Caki2 (cell line): ENCODE data around the gene FGF14. TPM values are rescaled to one million over a fixed set of nuclear protein-coding genes. Genes with fewer than 3 reads are reported as not detected.

Experiments
- DNase-seq: peaks from one replicate; pipeline ENCODE4 v3.0.0-alpha.2; 2015; ENCODE audit warnings: low read depth
- in situ Hi-C: cut with HindIII; loops from 2 replicates; pipeline ENCODE4 v1.10.0; 2016; ENCODE audit warnings: low sequenced_read_pairs, low pct_unique_long_range_greater_than_20kb, mixed read lengths
- total RNA-seq: library from RNA; depleted of rRNA; stranded (reverse); fragments of >200 nt; shearing (Covaris generic); gene quantifications from 2 replicates; pipeline ENCODE4 v1.2.3, GENCODE V29; 2014; ENCODE audit warnings: low replicate concordance

The FGF14 gene
- total RNA-seq, 1 experiment from 2014 or later = not detected

DNA sequence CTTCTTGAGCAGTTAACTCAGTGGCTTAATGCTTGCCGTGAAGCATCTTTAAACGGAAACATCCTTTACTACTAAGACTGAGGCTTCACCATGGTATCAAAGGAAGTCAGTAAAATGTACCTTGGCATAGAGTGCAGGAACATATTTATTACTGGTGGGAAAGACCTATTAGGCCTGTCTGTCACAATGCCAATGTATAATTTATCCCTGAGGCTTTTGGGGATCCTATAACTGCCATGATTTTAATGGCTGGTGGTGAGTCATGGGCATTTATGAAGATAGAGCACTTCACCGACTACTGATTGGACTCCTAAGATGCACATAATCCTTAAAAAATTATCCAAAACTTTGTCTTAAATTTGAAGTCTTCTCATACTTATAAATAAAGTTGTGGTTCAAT is 79.6 kb downstream of the FGF14 start:
- in situ Hi-C loops = no loop called here
- no peak for DNase-seq

DNA sequence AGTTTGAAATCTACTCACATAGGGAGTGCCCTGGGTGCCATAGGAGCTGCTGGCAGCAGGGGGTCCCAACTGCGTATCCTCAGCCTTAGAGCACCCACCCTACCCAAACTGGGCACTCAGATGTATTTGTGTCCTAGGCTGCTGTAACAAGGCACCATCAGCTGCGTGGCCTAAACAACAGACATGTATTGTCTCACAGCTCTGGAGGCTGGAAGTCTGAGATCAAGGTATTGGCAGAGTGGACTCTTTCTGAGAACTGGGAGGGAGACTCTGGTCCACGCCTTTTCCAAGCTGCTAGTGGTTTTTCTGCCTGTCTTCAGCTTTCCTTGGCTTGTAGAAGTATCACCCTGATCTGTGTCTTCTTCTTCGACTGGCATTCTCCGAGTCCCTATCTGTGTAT is 83.6 kb downstream of the FGF14 start:
- DNase-seq = no peak
- in situ Hi-C loops = no loop called here

DNA sequence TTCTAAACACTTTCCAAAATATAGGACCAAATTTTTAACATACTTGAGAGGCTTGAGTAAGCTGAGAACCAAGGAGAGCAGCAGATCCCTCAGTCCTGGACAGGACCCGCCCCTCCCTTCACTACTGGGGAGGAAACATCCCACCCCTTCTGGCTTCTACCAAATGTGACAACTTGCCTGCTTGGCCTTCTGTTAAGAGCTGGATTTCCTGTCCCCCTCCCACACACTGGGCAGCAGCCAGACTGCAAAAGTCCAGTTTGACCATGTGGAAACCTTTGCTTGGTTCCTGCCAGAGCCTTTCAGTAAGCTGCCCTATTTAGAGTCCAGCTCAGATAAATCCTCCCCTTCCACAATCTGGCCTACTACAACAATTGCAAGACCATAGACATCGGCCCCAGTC is 84.3 kb downstream of the FGF14 start:
- no peak for DNase-seq
- in situ Hi-C loops = no loop called here

DNA sequence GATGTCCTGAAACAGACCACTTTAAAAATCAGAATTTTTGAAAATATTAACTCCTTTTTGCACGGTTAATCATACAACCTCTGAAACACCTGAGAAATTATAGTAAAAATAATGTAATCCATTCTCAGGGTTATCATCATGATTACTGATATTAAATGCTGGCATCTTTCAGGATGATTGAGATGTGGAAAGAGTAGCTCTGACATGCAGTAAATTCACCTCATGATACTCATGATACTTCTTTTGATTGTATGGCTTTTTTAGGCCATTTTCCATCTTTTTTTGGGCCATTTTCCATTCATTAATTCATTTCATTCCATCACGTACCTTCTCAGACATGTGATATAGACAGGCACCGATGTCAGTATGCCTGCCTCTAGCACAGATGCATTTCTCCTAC is 85.1 kb downstream of the FGF14 start:
- in situ Hi-C loops = no loop called here
- DNase-seq = no peak

DNA sequence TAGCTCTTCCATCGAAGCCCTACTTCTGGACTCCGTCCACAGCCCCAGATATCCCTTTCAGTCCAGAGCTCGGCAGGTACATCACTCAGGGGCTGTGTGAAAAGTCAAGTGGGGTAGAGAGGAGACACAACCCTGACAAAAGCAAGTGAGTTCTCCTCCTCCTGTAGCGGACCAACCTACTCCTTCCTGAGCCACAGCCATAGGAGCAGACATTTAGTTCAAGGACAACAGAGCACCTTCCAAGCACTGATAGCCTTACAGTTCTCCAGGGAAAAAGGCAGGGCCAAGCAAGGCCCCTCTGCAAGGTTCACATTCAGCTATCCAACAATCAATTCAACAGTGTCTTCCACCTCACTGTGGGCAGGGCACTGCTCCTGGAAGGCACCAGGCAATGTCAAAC is 89.0 kb downstream of the FGF14 start:
- in situ Hi-C loops = no loop called here
- no peak for DNase-seq

DNA sequence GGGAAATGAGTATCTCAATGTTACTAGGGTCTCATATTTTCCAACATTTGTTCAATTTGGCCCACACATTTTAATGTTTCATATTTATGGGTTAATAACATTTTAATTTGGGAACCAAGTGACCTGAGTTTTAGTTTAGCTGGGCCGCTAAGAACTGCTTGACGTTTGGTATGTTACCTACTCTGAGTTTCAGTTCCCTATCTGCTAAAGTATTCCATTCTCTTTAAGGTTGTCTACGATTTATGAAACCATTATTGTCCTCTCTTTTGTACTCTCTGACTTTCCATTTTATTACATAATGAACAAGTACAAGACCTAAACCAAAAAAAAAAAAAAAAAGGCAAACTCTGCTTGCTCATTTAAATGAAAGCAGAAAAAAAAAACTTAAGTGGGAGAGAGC is 89.9 kb downstream of the FGF14 start:
- in situ Hi-C loops = no loop called here
- no peak for DNase-seq

DNA sequence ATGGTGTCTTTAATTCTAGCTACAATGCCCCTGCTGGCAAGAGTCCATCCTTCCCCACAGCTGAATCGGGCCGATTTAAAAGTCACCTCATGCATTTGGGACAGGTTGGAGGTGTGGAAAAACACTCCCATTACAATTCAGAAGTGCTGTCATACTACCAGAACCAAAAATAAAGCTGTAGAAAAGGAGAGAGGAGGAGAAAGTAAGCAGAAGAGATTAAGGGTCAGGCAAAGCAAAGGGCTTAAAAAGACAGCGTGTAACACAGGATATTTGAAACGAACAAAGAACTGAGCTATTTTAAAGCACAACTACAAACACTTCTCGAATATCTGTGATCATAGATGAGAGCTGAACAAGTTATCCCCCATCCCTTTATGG is 90.4 kb downstream of the FGF14 start:
- in situ Hi-C loops = no loop called here
- no peak for DNase-seq

DNA sequence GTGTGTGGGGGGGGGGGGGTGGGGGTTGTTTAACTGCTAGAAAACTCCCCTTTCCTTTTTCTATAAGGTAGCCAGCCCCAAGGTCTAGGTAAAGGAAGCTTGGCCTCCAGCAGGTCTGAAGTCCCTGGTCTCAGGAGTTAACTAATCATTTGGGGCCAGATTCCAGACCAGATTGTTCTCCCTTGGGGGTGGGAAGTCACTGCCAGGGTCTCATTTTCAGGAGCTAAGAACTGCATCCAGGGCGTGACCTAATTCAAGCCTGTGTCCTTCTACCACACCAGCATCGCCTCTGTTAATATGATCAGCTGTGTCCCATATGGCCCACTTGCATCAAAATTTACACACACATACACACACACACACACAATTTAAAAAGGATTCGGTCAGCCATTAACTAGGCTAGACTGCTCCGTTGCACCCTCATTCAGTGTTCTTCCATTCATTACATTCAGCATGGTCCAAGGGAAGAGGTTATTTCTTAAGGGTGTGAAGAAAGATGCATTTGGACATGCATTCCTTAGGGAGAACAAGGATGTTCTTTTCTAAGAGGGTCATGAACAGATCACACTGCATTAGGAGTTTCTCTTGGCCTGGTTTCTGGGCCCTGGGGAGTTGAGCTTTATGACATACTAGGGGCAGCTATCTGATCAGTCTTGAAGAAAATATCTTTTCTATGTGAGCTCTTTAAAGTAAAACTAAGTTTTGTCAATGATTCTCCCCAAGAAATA is 91.0 kb downstream of the FGF14 start:
- in situ Hi-C loops = no loop called here
- DNase-seq = no peak

DNA sequence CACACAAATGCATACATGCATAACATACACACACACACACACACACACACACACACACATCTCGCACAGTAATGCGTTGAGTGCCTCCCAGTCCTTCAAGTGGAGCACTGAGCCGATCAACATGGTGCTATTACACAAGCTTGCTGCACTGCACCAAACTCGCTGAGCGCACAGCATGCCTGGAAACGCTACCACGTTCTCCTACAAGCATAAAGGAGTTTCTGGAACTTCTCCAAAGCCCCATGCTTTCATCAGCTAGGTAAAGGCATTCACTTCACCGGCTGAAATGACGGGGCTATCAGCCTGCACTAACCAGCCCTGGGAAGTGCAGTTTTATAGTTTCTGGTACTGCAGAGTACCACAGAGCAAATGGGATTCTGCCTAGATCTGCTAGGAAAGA is 92.7 kb downstream of the FGF14 start:
- DNase-seq = no peak
- in situ Hi-C loops = no loop called here

DNA sequence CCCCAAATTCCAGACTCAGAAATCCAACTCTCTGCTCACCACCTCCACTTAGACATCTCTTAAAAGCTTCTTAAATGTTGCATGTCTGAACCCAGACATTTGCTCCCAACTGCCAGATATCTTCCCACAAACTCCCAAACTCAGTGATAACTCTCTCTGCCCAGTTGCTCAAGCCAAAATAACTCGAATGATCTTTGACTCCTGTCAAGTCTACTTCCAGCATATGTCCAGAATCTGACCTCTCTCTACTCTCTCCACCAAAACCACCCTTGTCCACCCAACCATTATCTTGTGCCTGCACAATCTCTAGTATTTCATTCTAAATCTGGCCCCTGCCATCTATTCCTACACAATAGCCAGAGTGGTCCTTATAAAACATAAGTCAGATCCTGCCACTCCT is 99.3 kb downstream of the FGF14 start:
- DNase-seq = no peak
- in situ Hi-C loops = no loop called here

DNA sequence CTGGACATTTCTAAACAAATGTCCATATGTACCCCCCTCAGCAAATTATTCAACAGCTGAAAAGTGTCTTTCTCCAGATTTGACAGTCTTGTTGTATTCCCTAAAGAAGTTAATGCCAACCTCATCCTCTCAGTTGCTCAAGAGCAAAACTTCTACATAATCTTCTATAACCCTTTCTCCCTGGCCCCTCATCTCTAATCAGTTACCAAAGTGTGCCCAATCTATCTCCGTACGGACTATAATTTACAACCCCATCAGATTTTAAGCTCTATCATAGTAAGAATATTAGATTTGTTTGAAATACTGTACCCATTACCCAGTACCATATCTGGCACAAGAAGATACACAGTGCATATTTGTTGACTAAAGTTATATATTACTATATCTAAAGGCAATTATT is 101.5 kb downstream of the FGF14 start:
- in situ Hi-C loops = no loop called here

DNA sequence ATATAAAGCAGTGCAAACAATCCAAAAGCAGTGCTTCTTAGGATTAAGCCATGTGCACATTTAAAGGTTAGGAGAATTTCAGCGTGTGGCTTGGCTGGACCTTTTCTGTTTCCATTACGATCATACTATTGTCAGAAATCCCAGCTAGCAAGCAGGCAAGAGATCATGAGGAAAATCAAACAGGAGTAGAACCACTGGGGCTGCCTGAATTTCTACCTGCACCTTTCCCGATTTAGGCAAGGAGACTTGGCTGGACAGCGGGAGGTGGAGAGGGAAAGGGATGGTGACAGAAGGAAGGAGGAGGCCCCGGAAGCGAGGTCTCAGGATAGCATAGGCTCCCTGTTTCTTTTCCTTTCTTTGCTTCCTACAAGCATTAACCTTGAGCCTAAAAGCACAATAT is 102.5 kb downstream of the FGF14 start:
- in situ Hi-C loops = no loop called here
- no peak for DNase-seq

More for the DNA sequence above, 101.5 kb downstream of the FGF14 start:
- DNase-seq = no peak

DNA sequence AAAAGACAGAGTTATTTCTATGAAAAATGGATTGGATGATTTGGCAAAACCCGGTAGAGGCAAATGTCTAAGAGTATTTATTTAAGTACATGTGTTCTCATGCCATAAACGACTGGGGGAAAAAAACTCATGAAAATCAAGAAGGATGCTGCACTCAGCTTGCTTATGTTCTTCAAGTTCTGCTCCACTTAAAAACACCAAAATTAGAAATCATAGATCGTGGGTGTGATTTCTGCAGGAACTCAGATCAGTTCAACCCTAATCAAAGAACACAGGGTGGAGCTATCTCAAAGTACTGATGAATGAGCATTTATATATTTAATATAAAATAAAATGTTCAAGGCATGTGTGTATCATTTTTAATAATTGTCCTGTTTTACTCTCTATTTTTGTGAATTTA is 103.8 kb downstream of the FGF14 start:
- in situ Hi-C loops = no loop called here
- no peak for DNase-seq

DNA sequence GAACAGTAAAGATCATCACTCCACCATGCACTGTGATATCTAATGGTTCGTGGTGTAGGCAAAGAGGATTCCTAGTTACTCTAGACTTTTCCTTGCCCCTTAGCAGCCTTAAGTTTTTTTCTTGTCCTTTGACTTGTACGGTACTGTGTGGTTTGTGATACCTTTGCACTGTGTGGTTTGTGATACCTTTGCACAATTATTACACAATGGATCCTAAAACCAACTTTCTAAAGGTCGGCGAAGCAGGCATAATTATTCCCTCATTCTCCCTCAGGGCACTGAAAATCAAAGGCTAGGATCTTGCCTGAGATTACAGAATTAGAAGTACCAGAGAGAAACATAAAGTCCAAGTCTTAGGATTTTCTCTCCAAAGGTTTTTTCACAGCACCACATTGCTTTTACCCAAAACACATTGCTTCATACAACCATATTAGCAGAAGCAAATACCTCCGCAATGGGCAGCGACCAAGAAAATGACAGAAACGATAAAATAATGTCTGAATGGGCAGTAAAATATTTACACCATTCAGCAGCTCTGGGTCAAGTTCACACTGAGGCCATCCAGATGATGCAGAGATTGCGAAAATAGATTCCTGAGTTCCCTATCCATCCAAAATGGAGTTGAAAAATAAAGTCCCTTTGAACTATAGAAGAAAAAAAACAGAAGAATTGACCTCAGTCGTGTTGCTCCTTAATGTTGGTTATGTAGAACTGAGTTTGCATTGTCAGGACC is 106.4 kb downstream of the FGF14 start:
- in situ Hi-C loops = no loop called here
- DNase-seq = no peak

DNA sequence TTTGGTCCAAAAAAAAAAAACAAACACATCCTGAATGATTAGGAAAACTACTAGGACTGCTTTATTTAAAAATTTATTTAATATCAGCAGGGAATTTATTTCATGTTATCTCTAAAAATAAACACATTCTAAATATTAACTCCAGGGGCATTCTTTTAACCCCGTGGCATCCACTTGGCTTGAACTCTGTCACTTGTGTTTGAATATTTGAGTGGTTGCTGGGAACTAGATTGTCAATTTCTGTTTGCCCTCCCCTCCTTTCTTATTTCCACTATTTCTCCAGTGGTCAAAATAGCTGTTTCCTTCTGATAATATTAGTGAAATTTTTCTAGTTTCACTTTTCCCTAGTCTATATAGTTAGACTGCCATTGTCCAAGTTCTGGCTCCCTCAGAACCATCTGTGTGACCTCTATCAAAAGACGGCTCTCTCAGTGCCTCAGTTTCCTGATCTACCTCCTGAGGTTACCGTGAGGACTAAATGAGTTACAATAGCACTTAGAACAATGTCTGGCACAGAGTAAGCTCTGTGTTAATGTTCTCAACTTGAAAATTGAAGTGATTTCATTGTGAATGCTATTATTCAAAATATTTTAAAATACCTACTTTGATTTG is 107.3 kb downstream of the FGF14 start:
- no peak for DNase-seq
- in situ Hi-C loops = no loop called here

DNA sequence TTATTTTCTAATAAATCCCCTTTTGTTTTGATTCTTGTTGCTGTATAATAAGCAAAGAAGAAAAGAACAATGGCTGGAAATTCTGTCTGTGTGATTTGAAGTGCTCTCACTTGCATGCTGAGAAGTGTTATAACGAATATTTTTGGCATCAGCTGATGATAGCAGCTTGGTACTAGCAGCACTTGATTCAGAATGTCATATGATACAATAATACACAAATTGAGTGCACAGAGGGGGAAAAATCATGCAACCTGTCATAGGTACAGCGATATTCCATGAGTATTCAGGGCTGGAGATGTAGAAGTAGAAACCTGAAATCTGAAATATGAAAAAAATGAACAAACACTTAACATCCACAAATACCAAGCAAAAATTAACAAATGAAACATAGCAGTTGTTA is 108.1 kb downstream of the FGF14 start:
- in situ Hi-C loops = no loop called here
- no peak for DNase-seq

DNA sequence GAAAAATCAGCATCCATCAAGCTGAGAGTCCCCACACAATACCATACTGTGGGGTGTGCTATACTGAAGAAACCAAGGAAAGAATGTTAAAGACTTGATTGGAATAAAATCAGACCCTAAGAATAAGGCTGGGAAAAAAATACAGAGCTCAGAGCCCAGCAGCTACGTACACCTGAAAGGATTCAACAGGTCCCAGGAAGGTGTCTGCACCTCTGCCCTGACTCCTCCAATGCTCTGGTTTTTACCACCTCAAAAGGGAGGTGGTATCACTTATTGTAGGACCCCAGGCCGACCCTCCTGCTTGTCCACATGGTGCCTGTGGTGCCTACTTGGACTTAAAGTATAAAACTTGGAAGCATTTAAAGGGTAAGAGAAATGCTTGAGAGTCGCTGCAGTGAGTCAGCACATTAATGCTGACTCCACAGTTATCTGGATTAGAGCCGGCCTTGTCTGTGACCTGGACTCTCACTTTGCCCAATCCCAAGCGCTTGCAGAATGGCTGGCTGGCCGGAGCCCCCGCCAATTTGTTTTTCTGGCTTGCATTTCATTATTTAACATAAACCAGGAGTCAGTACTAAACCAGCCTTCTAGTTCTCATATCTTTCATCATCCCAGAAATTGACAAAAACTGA is 110.1 kb downstream of the FGF14 start:
- no peak for DNase-seq
- in situ Hi-C loops = no loop called here

DNA sequence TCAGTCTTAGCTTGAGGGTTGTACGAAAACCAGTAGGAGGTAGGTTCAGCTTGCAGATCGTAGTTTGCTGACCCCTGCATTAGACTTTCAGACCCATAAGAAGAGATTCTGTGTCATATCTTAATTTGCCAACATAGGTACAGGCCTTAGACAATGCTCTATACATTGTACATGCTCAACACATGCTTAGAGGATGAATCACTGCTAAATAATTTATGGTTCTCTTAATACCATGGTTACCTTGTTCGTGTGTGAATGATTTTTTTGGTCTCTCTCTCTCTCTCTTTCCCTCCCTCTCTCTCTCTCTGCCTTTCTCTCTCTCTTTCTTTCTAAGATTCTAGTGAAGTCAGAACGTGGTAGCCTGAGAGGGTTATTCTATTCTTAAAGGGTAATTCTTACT is 112.2 kb downstream of the FGF14 start:
- in situ Hi-C loops = no loop called here
- peak; percentile 15 for DNase-seq

DNA sequence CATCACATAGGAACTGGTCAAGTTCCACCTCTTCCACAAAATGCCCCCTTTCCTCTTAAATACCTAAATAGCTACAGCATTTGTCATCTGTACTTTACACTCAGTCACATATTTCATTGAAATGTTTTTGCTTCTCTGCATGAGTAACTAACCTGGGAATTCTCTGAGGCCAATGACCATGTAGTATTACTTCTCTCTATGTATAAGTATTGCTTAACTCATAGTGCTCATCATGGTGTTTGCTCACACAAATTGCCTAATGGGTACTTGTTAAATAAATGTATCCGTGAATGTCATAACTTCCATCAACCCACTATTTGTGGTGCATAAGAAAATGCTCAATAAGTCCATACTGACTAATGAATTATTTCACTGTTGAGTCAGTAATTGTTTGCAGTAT is 115.5 kb downstream of the FGF14 start:
- in situ Hi-C loops = no loop called here
- peak; percentile 79 for DNase-seq
